ENCODE measurements around the gene COX17. TPM values are rescaled to one million over a fixed set of nuclear protein-coding genes. Genes with fewer than 3 reads are reported as not detected.

The COX17 gene
- total and polyA plus RNA-seq, 10 donors, result 30.4 to 136 (median 43.7) TPM

DNA sequence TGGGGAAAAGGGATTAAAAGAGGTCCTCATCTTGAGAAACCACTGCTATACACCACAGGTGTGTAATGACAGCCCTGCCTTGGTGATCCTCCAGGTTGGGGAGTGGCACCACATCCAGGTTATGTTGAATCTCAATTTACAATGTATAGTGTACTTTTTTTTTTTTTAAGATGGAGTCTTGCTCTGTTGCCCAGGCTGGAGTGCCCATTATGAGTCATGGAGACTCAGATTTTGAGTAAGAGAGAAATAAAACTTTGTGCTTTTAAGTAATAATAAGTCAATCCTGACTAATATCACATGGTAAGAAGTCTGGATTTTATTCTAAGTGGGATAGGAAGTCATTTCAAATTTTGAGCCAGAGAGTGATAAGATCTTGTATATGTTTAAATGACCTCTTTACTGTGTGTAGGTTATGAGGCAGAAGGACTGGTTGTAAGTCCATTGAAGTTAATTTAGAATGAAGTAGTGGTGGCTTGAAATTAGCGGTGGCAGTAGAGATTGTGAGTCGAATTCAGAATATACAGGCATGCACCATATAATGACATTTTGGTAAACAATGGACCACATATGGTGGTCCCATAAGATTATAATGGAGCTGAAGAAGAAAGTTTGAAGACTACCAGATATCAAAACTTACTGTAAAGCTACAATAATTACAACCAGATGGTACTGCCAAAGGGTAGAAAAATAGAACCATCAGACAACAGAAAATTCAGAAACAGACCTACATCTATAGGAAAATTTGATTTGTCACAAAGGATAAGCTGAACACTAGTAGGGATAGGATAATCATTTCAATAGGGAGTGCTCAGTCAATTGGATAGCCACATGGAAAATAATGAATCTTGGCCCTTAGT lies 37.5 kb downstream of the COX17 start:
- 80 to 97% (median 83%) methylated on average over 2 of the region's 2 CpGs for WGBS, 5 donors
- H3K4me3 ChIP-seq, result no peak overlapping the region
- intact Hi-C loops (cut with DNase I; ENCODE audit: low total_unique reads), result no loop called here
- no peak for DNase-seq
- peaks cover 0 to 15% (median 5%) of the 10 kb centered on the region in 6 donors for H3K36me3 ChIP-seq
- H3K27ac ChIP-seq, result peak overlapping the region in 6 of 8 donors; percentile 58 to 86 (median 78)
- peaks cover 11 to 33% (median 23%) of the 10 kb centered on the region in 6 donors for H3K4me1 ChIP-seq
- TF ChIP-seq CTCF (IDR thresholded peaks at IDR 0.05 in 8 of 11, conservative IDR thresholded peaks at IDR 0.05 in 3 of 11) (no peak), POLR2A (IDR thresholded peaks at IDR 0.05) (no peak), POLR2AphosphoS5 (IDR thresholded peaks at IDR 0.05) (no peak)
- H3K27me3 ChIP-seq (replicated peaks in 1 of 7), result no peaks in the 10 kb centered on the region
- no peaks in the 10 kb centered on the region for H3K9me3 ChIP-seq

DNA sequence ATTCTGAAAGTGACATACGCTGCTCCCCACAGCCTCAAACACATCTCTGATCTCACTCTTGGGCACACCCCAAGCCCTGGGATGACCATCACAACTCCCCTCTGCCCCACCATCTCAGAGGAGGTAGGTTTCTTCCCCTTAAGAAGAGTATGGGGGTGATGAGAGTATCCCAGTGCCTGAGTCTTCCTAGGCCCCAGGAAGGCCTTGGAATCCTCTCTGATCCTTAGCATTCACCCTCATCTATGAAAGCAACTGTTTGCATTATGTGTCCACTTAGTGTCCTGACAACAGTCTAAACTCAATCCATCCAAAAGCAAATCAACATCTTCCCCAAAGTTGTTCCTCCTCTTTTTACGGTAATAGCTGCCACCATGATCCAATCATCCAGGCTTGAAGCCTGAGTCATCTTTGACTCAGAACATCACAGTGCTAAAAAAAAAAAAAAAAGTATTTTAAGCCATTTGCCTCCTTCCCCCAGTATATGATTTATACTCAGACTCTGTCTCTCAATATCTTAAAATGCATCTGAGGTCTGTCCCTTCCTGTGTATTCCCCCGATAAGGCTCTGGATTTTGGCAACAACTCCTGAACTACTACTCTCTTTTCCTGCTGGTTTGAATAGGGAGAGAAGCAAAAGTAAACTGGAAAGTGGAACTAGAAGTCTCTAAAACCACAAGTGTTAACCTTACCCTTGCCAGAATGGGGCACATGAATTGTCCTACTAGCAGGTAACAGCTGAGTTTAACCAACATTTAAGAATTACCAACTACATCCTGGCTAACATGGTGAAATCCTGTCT lies 39.3 kb downstream of the COX17 start:
- Histone ChIP-seq H3K9me3 (no peaks in the 10 kb centered on the region), H3K27ac (peak overlapping the region; percentile 54 to 86 (median 76)), H3K27me3 (replicated peaks in 1 of 7) (no peaks in the 10 kb centered on the region), H3K4me1 (peaks cover 11 to 33% (median 23%) of the 10 kb centered on the region in 6 donors), H3K4me3 (peak overlapping the region in 1 of 8 donors; percentile 37), H3K36me3 (peaks cover 0 to 12% (median 5%) of the 10 kb centered on the region in 6 donors)
- no peak for DNase-seq
- WGBS, 5 donors, result 36 to 43% (median 38%) methylated on average over 3 of the region's 3 CpGs
- TF ChIP-seq POLR2AphosphoS5 (IDR thresholded peaks at IDR 0.05) (no peak), POLR2A (IDR thresholded peaks at IDR 0.05) (no peak), CTCF (IDR thresholded peaks at IDR 0.05 in 8 of 11, conservative IDR thresholded peaks at IDR 0.05 in 3 of 11) (no peak)
- intact Hi-C loops (cut with DNase I; ENCODE audit: low total_unique reads), result no loop called here

- Histone ChIP-seq H3K36me3 (peaks cover 0 to 9% (median 2%) of the 10 kb centered on the region in 6 donors), H3K9me3 (no peaks in the 10 kb centered on the region), H3K27ac (peak overlapping the region; percentile 54 to 86 (median 76)), H3K4me1 (peaks cover 11 to 33% (median 23%) of the 10 kb centered on the region in 6 donors), H3K27me3 (replicated peaks in 1 of 7) (no peaks in the 10 kb centered on the region), H3K4me3 (no peak overlapping the region)
- intact Hi-C loops (cut with DNase I; ENCODE audit: low total_unique reads), result no loop called here
- TF ChIP-seq CTCF (IDR thresholded peaks at IDR 0.05 in 8 of 11, conservative IDR thresholded peaks at IDR 0.05 in 3 of 11) (no peak), POLR2A (IDR thresholded peaks at IDR 0.05) (no peak), POLR2AphosphoS5 (IDR thresholded peaks at IDR 0.05) (no peak)
- no peak for DNase-seq
- WGBS, 5 donors, result 88 to 95% (median 90%) methylated on average over 4 of the region's 4 CpGs
These were observed 40.2 kb downstream of the COX17 start for GRCh38 chr3:119636891-119637611.

Measured in spleen (tissue), 11 donors.